HG03103 (cell line): ENCODE results near the gene CD19.
"Not testable (repeated sequence)": the region's sequence is repeated elsewhere in the genome, so short reads cannot be mapped to it uniquely, and the experiment has no call there.

ENCODE experiments used
- ATAC-seq: cut with Tn5 transposase; IDR thresholded peaks from one replicate; pipeline ENCODE4 v1.9.1; 2021; ENCODE audit warnings: low read depth; ENCODE audit not compliant: unreplicated experiment

Gene CD19

DNA sequence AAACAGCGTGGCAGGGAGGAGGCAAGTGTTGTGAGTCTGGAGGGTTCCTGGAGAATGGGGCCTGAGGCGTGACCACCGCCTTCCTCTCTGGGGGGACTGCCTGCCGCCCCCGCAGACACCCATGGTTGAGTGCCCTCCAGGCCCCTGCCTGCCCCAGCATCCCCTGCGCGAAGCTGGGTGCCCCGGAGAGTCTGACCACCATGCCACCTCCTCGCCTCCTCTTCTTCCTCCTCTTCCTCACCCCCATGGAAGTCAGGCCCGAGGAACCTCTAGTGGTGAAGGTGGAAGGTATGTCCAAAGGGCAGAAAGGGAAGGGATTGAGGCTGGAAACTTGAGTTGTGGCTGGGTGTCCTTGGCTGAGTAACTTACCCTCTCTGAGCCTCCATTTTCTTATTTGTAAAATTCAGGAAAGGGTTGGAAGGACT, at the start of gene CD19:
TSS of gene CD19 (plus strand) at position 171 of the 425 bp plus-strand sequence. CDS start at position 201, 30 bp downstream.
- ATAC-seq = no peak

DNA sequence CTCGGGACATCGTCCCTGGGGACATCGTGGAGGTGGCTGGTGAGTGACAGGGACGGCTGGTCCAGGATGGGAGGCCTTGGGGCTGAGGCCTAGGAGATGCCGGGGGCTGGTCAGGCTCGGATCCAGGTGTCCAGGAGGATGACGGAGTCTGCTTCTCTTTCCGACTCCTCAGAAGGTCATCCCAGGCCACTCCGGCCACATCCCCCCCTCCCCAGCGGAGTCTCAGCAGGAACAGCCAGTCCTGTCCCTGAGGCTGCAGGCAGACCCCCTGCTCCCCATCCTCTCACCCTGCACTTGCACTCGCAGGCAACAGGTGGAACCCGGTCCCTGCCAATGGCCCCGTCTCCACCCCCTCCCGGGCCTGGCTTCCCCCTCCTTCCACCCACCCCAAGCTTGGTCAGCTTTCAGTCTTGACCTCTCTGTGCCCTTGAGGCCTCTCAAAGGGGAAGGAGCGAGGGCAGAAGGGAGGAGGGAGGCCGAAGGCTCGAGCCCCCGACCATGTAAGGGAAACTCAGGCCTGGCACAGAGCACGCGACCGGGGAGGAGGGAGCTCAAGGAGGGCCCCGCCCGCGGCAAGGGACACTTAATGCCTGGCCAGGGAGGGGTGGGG, 49.1 kb upstream of the CD19 start:
- ATAC-seq = no peak

DNA sequence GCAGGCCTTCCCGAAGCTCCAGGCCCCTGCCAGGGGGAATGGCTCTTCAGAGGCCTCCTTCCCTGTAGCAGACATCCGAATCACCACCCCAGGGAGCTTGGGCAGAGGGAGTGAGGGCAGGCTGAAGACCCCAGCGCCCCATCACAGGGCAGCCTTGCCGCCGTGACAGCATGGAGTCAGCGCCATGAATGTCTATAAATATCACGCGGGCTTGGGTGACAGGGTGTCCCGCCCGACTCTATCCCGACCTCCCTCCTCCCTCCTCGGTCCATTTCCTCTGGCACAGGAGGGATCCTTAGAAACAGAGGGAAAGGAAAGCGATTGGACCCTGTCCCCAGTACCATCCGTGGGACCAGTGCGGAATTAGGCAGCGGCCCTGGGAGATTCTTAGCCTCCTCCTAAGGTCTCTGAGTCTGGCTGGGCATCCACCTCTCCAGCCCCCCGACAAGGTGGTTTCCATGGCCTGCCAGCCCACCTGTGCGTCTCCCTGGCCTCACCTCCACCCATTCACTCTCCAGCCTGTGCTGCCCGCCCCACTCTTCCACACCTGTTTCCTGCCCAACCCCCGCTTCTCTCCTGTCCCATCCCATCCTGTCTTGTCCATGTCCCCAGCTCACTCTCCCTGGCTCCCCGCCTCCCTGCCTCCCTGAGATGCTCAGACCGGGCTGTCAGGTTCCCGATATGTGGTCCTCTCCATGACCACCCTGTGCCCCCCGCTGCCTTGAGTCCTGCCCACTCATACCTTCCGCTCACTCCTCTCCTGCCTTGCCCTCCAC, 48.4 kb upstream of the CD19 start:
- no peak for ATAC-seq

DNA sequence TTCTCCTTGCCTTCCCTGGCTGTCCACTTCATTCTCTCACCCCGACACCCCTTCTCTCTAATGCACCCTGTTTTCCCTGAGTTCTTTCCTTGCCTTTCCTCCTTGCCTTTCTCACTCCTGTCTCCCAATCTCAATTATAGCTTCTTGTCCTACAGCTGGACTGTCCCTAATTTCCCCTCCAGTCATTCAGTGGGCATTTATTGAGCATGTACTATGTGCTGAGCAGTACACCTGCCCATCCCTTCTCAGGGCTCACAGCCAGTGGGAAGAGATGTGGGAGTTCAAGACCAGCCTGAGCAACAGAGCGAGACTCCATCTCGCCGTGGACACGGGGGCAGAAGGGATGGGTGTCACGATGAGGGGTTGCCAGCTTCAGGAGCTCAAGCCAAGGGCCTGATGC, 47.7 kb upstream of the CD19 start:
- ATAC-seq = no peak

DNA sequence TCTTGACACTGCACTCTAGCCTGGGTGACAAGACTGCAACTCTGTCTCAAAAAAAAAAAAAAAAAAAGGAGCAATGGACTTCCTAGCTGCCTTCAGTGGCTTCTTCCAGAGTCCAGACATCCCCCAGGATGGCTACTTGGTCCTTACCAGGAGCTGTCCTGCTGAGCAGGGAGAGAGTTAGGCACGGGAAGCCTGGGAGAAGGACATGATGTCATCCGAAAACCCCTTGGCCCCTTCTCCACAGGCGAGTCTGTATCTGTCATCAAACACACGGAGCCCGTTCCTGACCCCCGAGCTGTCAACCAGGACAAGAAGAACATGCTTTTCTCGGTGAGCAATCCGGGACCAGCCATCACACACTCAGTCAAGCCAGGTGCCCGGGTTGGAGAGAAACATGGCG, 44.8 kb upstream of the CD19 start:
- ATAC-seq = no peak

DNA sequence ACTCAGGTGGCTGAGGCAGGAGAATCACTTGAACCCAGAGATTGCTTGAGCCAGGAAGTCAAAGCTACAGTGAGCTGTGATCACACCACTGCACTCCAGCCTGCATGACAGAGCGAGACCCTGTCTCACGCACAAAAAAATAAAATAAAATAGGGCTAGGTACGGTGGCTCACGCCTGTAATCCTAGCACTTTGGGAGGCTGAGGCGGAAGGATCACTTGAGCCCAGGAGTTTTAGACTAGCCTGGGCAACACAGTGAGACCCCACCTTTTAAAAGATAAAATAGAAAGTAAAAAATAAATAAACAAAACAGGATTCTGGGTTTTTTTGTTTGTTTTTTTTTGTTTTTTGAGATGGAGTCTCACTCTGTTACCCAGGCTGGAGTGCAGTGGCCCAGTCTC, 41.4 kb upstream of the CD19 start:
- ATAC-seq = not testable (repeated sequence)

DNA sequence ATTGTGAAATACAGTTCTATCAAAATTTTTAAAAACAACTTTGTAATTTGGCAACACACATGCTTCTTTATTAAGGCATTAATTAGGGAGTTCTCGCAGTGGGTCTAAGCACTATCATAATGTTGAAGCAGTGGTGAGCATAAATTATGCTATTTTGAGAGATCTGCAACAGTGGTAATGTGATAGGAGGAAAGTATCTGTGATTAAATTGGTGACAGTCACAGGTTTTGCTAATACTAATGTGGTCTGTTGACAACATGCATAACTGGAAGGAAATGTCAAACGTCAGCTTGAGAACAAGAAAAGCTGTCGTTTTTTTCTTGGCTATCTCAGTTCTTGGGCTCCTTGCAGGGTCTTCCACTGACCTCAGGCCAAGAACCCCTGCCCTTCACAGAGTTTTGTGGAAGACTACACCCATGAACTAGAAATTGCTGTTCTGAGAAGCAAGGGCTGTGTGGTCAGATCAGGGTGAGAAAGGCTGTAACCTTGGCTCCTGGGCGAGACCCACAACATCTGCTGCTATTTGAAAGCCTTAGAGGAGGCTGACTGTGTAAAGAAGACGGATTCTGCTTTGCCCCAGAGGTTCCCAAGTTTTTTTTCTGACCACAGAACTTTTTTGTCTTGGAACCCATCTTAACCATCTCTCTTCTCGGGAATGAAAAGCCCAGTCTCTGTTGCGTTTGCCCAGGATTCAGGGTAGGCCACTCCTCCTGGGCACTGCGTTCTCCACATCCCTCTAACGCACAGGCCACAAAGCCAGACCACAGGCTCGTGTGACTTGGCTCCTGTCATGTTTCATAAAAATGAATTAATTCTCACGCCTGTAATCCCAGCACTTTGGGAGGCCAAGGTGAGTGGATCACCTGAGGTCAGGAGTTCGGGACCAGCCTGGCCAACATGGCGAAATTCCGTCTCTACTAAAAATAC, 39.5 kb upstream of the CD19 start:
- ATAC-seq = no peak

DNA sequence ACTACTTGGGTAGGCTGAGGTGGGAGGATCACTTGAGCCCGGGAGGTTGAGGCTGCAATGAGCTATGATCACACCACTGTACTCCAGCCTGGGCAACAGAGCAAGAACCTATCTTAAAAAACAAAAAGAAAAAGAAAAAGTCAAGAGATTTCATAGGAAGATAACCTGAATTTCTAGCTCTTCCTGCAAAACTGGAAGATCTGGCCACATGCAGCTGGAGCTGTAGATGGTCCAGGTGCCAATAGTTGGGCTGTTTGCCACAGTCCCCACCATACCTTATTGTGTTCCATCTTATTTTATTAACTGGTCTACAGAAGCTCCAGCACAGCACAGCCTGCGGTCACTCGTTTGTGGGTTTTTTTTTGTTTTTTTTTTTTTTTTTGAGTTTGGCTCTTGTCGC, 38.5 kb upstream of the CD19 start:
- no peak for ATAC-seq

DNA sequence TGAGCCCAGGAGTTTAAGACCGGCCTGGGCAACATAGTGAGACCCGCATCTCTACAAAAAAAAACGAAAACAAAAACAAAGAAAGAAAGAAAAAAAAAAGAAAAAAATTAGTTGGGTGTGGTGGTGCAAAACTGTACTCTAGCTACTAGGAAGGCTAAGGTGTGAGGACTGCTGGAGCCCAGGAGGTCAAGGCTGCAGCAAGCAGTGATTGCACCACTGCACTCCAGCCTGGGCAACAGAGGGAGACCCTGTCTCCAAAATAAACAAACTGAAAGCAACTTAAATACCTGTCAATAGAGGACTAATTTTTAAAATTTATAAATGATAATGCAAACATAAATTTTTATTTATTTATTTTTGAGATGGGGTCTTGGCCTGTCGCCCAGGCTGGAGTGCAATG, 36.2 kb upstream of the CD19 start:
- no peak for ATAC-seq

DNA sequence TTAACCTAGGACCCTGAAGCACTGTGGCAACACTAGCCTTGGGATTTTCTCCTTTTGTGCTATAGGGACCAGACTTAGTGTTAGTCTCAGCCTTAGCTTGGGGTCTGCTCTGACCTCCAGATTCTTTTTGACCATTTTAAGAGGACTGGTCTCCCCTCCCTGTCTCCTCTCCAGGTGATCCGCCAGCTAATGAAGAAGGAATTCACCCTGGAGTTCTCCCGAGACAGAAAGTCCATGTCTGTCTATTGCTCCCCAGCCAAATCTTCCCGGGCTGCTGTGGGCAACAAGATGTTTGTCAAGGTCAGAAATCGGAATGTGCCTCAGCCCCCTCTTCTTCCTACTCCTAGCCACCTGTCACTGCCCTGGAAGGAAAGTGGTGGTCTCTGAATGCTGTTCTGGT, 33.9 kb upstream of the CD19 start:
- ATAC-seq = no peak

DNA sequence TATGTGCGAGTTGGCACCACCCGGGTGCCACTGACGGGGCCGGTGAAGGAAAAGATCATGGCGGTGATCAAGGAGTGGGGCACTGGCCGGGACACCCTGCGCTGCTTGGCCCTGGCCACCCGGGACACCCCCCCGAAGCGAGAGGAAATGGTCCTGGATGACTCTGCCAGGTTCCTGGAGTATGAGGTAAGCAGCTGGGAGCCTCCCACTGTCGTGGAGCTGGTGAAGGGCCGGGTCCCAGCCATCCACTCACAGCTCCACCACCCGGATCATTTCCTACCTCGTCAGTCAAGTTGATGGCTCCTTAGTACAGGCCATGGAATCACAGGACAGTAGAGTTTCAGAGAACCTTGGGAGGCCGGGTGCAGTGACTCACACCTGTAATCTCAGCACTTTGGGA, 33.5 kb upstream of the CD19 start:
- no peak for ATAC-seq

DNA sequence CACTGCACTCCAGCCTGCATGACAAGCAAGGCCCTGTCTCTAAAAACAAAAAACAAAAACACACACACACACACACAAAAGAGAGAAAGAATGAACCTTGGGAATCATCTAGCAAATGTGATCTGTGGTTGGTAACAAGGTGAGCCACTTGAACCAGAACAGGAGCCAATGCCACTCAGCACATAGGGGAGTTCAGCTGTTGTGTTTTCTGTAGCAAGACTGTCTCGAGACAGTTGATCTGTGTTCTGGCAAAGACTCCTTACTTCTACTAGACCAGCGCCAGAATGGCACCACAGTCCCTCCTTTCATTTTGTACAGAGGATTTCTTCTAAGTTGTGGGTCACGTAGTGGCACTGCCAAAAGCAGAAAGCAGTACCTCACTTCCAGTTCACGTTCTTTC, 32.8 kb upstream of the CD19 start:
- no peak for ATAC-seq

DNA sequence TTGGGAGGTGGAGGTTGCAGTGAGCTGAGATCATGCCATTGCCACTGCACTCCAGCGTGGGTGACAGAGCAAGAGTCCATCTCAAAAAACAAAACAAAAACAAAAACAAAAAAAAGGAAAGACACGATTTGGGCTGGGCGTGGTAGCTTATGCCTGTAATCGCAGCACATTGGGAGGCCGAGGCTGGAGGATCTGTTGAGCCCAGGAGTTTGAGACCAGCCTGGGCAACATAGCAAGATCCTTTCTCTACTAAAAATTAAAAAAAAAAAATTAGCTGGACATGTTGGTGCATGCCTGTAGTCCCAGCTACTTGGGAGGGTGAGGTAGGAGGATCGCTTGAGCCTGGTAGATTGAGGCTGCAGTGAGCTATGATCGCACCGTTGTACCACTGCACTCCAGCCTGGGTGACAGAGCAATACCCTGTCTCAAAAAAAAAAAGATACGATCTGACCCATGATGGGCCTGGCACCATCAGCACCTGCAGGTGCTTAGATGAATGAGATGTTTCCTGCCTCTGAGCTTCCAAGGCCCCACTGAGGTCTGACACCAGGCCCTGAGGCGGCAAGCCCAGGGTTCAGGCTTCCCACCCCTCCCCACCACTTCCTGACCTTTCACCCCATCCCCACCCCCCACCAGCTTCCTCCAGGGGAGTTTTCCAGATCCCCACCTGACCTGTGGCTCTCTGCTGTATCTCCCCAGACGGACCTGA, 31.7 kb upstream of the CD19 start:
- no peak for ATAC-seq

DNA sequence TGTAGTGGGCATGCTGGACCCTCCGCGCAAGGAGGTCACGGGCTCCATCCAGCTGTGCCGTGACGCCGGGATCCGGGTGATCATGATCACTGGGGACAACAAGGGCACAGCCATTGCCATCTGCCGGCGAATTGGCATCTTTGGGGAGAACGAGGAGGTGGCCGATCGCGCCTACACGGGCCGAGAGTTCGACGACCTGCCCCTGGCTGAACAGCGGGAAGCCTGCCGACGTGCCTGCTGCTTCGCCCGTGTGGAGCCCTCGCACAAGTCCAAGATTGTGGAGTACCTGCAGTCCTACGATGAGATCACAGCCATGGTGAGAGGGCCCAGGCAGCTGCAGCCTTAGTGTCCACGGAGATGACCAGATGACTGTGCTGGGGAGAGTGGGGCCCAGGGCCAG, 31.2 kb upstream of the CD19 start:
- ATAC-seq = no peak

DNA sequence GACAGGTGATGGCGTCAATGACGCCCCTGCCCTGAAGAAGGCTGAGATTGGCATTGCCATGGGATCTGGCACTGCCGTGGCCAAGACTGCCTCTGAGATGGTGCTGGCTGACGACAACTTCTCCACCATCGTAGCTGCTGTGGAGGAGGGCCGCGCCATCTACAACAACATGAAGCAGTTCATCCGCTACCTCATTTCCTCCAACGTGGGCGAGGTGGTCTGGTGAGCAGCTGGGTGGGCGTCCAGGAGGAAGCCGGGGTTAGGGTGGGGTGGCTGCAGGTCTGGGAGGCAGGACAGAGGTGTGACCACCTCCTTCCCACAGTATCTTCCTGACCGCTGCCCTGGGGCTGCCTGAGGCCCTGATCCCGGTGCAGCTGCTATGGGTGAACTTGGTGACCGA, 29.9 kb upstream of the CD19 start:
- ATAC-seq = no peak

DNA sequence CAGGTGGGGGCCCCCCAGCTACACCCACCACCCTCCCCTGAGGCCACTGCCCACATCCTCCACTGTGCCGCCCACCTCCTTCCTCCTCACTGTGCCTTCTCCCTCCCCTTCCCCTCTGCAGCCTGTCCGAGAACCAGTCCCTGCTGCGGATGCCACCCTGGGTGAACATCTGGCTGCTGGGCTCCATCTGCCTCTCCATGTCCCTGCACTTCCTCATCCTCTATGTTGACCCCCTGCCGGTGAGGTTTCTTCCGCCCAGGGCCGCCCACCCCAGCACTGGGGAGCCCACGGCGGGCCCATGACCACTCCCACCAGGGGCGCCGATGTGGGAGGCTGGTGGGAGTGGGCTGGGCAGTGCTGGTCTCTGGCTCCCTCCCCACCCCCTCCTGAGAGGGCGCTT, 28.9 kb upstream of the CD19 start:
- no peak for ATAC-seq

DNA sequence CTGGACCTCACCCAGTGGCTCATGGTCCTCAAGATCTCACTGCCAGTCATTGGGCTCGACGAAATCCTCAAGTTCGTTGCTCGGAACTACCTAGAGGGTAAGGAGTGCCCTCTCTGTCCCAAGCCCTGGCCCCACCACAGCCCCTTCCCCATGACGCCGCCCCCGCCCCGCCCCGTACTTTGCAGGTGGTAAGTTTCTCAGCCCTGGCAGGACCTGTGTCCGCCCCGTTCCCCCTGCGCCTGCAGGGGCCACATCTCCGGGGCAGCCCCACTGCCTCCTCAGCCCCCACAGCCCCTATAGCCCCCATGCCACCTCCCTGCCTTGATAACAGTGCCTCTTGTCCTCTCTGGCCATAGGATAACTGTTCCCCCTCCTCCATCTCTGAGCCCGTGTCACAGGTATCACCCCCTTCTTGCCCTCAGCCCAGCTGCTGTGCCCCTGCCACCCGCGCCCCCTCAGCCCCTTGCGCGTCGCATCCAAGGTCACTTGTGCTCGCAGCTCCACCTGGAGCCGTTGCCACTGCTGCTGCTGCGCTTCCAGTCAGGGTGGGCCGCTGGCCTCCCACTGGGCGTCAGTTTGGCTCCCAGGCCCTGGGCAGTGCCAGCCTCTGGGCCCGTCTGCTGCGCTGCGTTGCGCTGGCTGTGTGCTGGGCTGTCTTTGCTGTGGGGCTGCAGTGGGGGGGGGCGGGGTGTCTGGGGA, 28.3 kb upstream of the CD19 start:
- no peak for ATAC-seq

DNA sequence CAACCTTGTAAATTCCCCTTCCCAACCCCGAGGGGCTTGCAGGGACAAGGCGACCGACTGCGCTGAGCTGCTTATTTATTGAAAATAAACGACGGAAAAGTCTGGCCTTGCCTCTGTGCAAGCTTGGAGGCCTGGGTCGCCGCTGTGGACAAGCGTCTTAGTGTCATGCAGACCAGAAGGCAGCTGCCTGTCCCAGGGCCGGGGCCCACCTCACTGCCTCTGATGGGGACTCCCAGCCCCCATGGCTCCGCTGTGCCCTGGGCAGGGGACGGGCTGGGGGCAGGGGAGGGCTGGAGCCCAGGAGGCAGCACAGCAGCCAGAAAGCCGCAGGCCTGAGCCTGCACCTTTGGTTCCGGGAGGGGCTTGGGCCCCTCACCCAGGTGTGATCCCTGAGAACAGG, 27.4 kb upstream of the CD19 start:
- ATAC-seq = no peak

DNA sequence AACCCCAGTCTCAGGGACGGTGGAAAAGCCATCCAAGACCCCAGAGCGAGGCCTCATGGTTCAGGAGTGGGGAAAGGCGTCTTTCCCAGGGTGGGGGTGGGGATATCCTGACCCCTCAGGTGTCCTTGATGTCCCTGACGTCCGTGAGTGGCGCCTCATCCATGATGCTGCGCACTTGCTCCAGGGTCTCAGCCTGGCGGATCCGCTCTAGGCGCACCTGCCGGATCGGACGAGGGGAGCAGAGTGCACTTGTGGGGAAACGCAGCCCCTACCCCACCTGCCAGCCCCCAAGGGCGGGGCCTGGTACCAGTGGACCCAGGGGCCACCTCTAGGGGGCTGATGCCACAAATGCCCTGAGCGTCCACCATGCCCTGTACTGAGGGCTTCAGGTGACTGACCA, 26.9 kb upstream of the CD19 start:
- ATAC-seq = no peak

DNA sequence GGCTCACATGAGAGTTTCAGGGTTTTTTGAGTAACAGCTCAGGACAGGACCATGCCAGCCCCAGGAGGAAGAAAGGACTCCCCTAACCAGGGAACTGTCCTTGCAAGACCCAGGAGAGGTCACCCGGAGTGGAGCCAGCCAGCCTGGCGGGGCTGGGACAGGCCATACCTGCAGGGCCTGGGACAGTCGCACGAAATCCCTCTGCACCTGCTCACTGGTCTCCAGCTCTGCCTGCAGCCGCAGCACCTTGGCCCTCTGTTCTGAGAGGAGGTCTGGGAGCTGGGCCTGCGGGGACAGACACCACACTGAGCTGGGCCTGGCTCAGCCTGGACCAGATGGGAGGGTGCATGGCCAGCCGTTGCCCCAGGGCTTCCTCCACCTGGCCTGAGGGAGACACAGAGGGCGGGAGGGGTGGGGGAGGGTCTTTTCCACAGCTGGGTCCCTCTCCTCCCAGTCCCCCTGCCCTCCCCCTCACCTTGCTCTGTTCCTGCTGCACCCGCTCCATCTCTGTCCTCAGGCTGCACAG, 26.5 kb upstream of the CD19 start:
- no peak for ATAC-seq
